Fibroblast of skin of scalp (primary cell): Measurements from ENCODE around the gene ABCA13. TPM values are rescaled to one million over a fixed set of nuclear protein-coding genes. Genes with fewer than 3 reads are reported as not detected.
"Not testable (repeated sequence)": the region's sequence is repeated elsewhere in the genome, so short reads cannot be mapped to it uniquely, and the experiment has no call there.

Experiments
- DNase-seq: peaks from one replicate; pipeline ENCODE4 v3.0.0-alpha.2; 2013
- polyA plus RNA-seq, 2 experiments: library from polyadenylated mRNA; unstranded; fragments of 120-200 nt; gene quantifications; one replicate each; pipeline ENCODE4 v1.2.1, GENCODE V29; 2013; ENCODE audit not compliant: insufficient read length in 2 of 2

The ABCA13 gene
- polyA plus RNA-seq (2013, experiment 1 of 2; ENCODE audit: insufficient read length), result 0.05 TPM
- polyA plus RNA-seq (2013, experiment 2 of 2; ENCODE audit: insufficient read length), result 0.15 TPM

- peak; percentile 52 for DNase-seq
Observed at GRCh38 chr7:48171202-48171601, at the start of gene ABCA13. ABCA13 (plus strand) TSS chr7:48171458; CDS start chr7:48171484, 26 bp downstream.

GRCh38 chr7:48126037-48126436, 45.2 kb upstream of the ABCA13 start:
- DNase-seq, result no peak

GRCh38 chr7:48130658-48131108, 40.6 kb upstream of the ABCA13 start:
- peak; percentile 74 for DNase-seq

- DNase-seq, result no peak
Observed at GRCh38 chr7:48132792-48133191, 38.5 kb upstream of the ABCA13 start.

- no peak for DNase-seq
Observed at GRCh38 chr7:48139459-48139858, 31.8 kb upstream of the ABCA13 start.

- DNase-seq, result no peak
Observed at GRCh38 chr7:48140001-48140681, 31.1 kb upstream of the ABCA13 start.

GRCh38 chr7:48141521-48141920, 29.7 kb upstream of the ABCA13 start:
- DNase-seq, result no peak

GRCh38 chr7:48144291-48144768, 26.9 kb upstream of the ABCA13 start:
- no peak for DNase-seq

GRCh38 chr7:48147078-48147591, 24.1 kb upstream of the ABCA13 start:
- DNase-seq, result no peak

GRCh38 chr7:48147690-48148089, 23.6 kb upstream of the ABCA13 start:
- not testable (repeated sequence) for DNase-seq

- no peak for DNase-seq
Observed at GRCh38 chr7:48148311-48148710, 22.9 kb upstream of the ABCA13 start.

GRCh38 chr7:48149058-48149457, 22.2 kb upstream of the ABCA13 start:
- DNase-seq, result no peak

- no peak for DNase-seq
Observed at GRCh38 chr7:48150086-48150485, 21.2 kb upstream of the ABCA13 start.

GRCh38 chr7:48154792-48155413, 16.4 kb upstream of the ABCA13 start:
- peak; percentile 65 for DNase-seq

GRCh38 chr7:48158404-48158803, 12.9 kb upstream of the ABCA13 start:
- DNase-seq, result peak; percentile 79

GRCh38 chr7:48161407-48162125, 9.7 kb upstream of the ABCA13 start:
- DNase-seq, result peak; percentile 16

- no peak for DNase-seq
Observed at GRCh38 chr7:48165157-48165556, 6.1 kb upstream of the ABCA13 start.

- DNase-seq, result peak; percentile 63
Observed at GRCh38 chr7:48168159-48168558, 3.1 kb upstream of the ABCA13 start.

- no peak for DNase-seq
Observed at GRCh38 chr7:48170506-48170905, 752 bp upstream of the ABCA13 start.

GRCh38 chr7:48173313-48173712, 2.1 kb downstream of the ABCA13 start:
- DNase-seq, result no peak

GRCh38 chr7:48173756-48174382, 2.6 kb downstream of the ABCA13 start:
- DNase-seq, result peak; percentile 76

- DNase-seq, result no peak
Observed at GRCh38 chr7:48175019-48175418, 3.8 kb downstream of the ABCA13 start.
